Measurements from ENCODE around the gene IKZF3.
A peak's percentile ranks its signal among the peaks of the same experiment; 100 is the strongest.

The IKZF3 gene

GRCh38 chr17:39776252-39776651 is 87.9 kb downstream of the IKZF3 start:
- Histone ChIP-seq H3F3A (ENCODE audit: insufficient read depth) (peaks cover 93% of the 10 kb centered on the region), H3K9me2 (replicated peaks; ENCODE audit: insufficient read depth, low read length) (no peaks in the 10 kb centered on the region), H3K9me3 (ENCODE audit: insufficient read depth, low read length) (no peaks in the 10 kb centered on the region), H3K27me3 (ENCODE audit: low read length) (no peaks in the 10 kb centered on the region), H3K4me2 (ENCODE audit: low read depth, low read length, poor library complexity, severe bottlenecking) (peak overlapping the region; percentile 97), H3K9ac (ENCODE audit: low read length) (peak overlapping the region; percentile 67), H3K27ac (ENCODE audit: low read depth, low read length) (peak overlapping the region; percentile 95), H3K36me3 (ENCODE audit: low read length) (peaks cover 16% of the 10 kb centered on the region), H4K20me1 (ENCODE audit: low read depth, low read length) (no peaks in the 10 kb centered on the region), H2AFZ (ENCODE audit: low read depth, low read length, severe bottlenecking) (no peak overlapping the region), H3K79me2 (ENCODE audit: insufficient read depth, low read length) (peaks cover 96% of the 10 kb centered on the region), H3K4me3 (ENCODE audit: insufficient read depth, low read length, poor library complexity, severe bottlenecking) (peak overlapping the region; percentile 73)
- TF ChIP-seq EZH2phosphoT487 (conservative IDR thresholded peaks at IDR 0.05; ENCODE audit: low read length) (no peak), CTCF (IDR thresholded peaks at IDR 0.05; ENCODE audit: insufficient read depth, low read length, poor library complexity, severe bottlenecking) (no peak)

GRCh38 chr17:39775031-39775430 is 89.1 kb downstream of the IKZF3 start:
- Histone ChIP-seq H4K20me1 (ENCODE audit: low read depth, low read length) (no peaks in the 10 kb centered on the region), H3K4me2 (ENCODE audit: low read depth, low read length, poor library complexity, severe bottlenecking) (peak overlapping the region; percentile 97), H3K9me3 (ENCODE audit: insufficient read depth, low read length) (no peaks in the 10 kb centered on the region), H3K36me3 (ENCODE audit: low read length) (peaks cover 16% of the 10 kb centered on the region), H3K9me2 (replicated peaks; ENCODE audit: insufficient read depth, low read length) (no peaks in the 10 kb centered on the region), H3F3A (ENCODE audit: insufficient read depth) (peaks cover 94% of the 10 kb centered on the region), H2AFZ (ENCODE audit: low read depth, low read length, severe bottlenecking) (no peak overlapping the region), H3K79me2 (ENCODE audit: insufficient read depth, low read length) (peaks cover 98% of the 10 kb centered on the region), H3K4me3 (ENCODE audit: insufficient read depth, low read length, poor library complexity, severe bottlenecking) (peak overlapping the region; percentile 37), H3K9ac (ENCODE audit: low read length) (peak overlapping the region; percentile 67), H3K27ac (ENCODE audit: low read depth, low read length) (peak overlapping the region; percentile 95), H3K27me3 (ENCODE audit: low read length) (no peaks in the 10 kb centered on the region)
- no peak for TF ChIP-seq CTCF (IDR thresholded peaks at IDR 0.05; ENCODE audit: insufficient read depth, low read length, poor library complexity, severe bottlenecking)
- no peak for TF ChIP-seq EZH2phosphoT487 (conservative IDR thresholded peaks at IDR 0.05; ENCODE audit: low read length)

- H3K27me3 ChIP-seq (ENCODE audit: low read length), result no peaks in the 10 kb centered on the region
- H3F3A ChIP-seq (ENCODE audit: insufficient read depth), result peaks cover 95% of the 10 kb centered on the region
- H3K79me2 ChIP-seq (ENCODE audit: insufficient read depth, low read length), result peaks cover 99% of the 10 kb centered on the region
- peak overlapping the region; percentile 97 for H3K4me2 ChIP-seq (ENCODE audit: low read depth, low read length, poor library complexity, severe bottlenecking)
- peak overlapping the region; percentile 37 for H3K4me3 ChIP-seq (ENCODE audit: insufficient read depth, low read length, poor library complexity, severe bottlenecking)
- peak overlapping the region; percentile 67 for H3K9ac ChIP-seq (ENCODE audit: low read length)
- H4K20me1 ChIP-seq (ENCODE audit: low read depth, low read length), result no peaks in the 10 kb centered on the region
- no peak for TF ChIP-seq CTCF (IDR thresholded peaks at IDR 0.05; ENCODE audit: insufficient read depth, low read length, poor library complexity, severe bottlenecking)
- TF ChIP-seq EZH2phosphoT487 (conservative IDR thresholded peaks at IDR 0.05; ENCODE audit: low read length), result no peak
- H3K36me3 ChIP-seq (ENCODE audit: low read length), result peaks cover 23% of the 10 kb centered on the region
- H2AFZ ChIP-seq (ENCODE audit: low read depth, low read length, severe bottlenecking), result no peak overlapping the region
- H3K9me3 ChIP-seq (ENCODE audit: insufficient read depth, low read length), result no peaks in the 10 kb centered on the region
- no peaks in the 10 kb centered on the region for H3K9me2 ChIP-seq (replicated peaks; ENCODE audit: insufficient read depth, low read length)
- peak overlapping the region; percentile 95 for H3K27ac ChIP-seq (ENCODE audit: low read depth, low read length)
Observed at GRCh38 chr17:39774047-39774446, 90.1 kb downstream of the IKZF3 start.

Measured in SU-DHL-6 (cell line).